ENCODE results near the gene ANKRD65. TPM values are rescaled to one million over a fixed set of nuclear protein-coding genes. Genes with fewer than 3 reads are reported as not detected.

Gene ANKRD65
- total and polyA plus RNA-seq, 8 donors = 2.3 to 41.8 (median 14.0) TPM

DNA sequence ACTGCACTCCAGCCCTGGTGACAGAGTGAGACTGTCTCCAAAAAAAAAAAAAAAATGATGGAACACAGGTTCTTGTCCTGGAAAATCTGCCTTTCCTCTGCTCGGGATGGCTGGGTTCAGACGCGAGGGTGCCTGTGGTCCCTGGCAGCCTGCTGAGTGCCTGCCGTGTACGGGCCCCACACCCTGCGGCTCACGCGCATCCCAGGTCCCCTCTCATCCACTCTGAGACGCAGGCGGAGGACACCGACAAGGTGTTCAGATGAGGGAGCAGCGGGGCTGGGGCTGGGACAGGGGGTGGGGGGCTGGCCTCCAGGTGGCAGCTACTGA lies 4.3 kb upstream of the ANKRD65 start:
- H3K9me3 ChIP-seq = no peaks in the 10 kb centered on the region
- FAIRE-seq = no peak
- DNase-seq = no peak
- H3K27ac ChIP-seq = no peak overlapping the region
- no peaks in the 10 kb centered on the region for H3K27me3 ChIP-seq
- no peak for ATAC-seq
- 88 to 91% methylated on average over 12 of the region's 12 CpGs for WGBS, 2 donors
- H3K4me1 ChIP-seq = peaks cover 9 to 13% (median 12%) of the 10 kb centered on the region in 3 donors
- intact Hi-C loops (cut with DNase I) = no loop called here
- H3K4me3 ChIP-seq = no peak overlapping the region
- no peaks in the 10 kb centered on the region for H3K36me3 ChIP-seq
- TF ChIP-seq, protein P1, sequence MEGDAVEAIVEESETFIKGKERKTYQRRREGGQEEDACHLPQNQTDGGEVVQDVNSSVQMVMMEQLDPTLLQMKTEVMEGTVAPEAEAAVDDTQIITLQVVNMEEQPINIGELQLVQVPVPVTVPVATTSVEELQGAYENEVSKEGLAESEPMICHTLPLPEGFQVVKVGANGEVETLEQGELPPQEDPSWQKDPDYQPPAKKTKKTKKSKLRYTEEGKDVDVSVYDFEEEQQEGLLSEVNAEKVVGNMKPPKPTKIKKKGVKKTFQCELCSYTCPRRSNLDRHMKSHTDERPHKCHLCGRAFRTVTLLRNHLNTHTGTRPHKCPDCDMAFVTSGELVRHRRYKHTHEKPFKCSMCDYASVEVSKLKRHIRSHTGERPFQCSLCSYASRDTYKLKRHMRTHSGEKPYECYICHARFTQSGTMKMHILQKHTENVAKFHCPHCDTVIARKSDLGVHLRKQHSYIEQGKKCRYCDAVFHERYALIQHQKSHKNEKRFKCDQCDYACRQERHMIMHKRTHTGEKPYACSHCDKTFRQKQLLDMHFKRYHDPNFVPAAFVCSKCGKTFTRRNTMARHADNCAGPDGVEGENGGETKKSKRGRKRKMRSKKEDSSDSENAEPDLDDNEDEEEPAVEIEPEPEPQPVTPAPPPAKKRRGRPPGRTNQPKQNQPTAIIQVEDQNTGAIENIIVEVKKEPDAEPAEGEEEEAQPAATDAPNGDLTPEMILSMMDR (IDR thresholded peaks at IDR 0.05) = no peak

DNA sequence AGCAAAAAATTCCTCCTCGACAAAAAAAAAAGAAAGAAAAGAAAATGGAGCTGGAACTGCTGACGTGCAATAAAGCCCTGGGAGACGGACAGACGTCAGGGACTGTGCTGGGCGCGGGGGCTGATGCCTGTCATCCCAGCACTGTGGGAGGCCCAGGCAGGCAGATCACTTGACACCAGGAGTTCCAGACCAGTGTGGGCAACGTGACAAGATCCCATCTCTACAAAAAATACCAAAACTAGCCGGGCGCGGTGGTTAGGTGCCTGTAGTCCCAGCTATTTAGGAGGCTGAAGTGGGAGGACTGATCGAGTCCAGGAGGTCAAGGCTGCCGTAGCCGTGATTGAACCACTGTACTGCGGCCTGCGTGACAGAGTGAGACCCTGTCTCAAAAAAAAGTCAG lies 3.6 kb upstream of the ANKRD65 start:
- Histone ChIP-seq H3K4me3 (no peak overlapping the region), H3K27me3 (no peaks in the 10 kb centered on the region), H3K4me1 (peaks cover 3 to 8% (median 6%) of the 10 kb centered on the region in 3 donors), H3K9me3 (no peaks in the 10 kb centered on the region), H3K27ac (no peak overlapping the region), H3K36me3 (no peaks in the 10 kb centered on the region)
- intact Hi-C loops (cut with DNase I) = no loop called here
- ATAC-seq (no peak), DNase-seq (peak in 1 of 6 donors; percentile 17), FAIRE-seq (no peak)
- 88 to 90% methylated on average over 15 of the region's 15 CpGs for whole genome bisulfite sequencing, 2 donors
- TF ChIP-seq, protein P1 (IDR thresholded peaks at IDR 0.05) = no peak

DNA sequence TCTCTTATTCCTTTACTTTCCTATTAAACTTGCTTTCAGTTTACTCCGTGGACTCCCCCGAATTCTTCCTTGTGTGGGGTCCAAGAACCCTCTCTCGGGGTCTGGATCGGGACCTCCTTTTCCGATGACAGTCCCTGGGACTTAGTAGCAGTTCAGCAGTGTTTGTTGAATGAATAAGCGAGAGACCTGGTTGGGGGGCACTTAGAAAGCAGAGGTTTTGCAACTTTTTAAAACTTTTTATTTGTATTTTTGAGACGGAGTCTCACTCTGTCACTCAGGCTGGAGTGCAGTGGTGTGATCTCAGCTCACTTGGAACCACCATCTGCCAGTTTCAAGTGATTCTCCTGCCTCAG lies 2.1 kb upstream of the ANKRD65 start:
- ATAC-seq (no peak), FAIRE-seq (no peak), DNase-seq (no peak)
- Histone ChIP-seq H3K27me3 (no peaks in the 10 kb centered on the region), H3K4me3 (no peak overlapping the region), H3K36me3 (no peaks in the 10 kb centered on the region), H3K9me3 (no peaks in the 10 kb centered on the region), H3K27ac (no peak overlapping the region), H3K4me1 (peaks cover 0 to 11% (median 2%) of the 10 kb centered on the region in 3 donors)
- TF ChIP-seq, protein P1 (IDR thresholded peaks at IDR 0.05) = no peak
- WGBS, 2 donors = 87 to 93% methylated on average over 7 of the region's 7 CpGs
- intact Hi-C loops (cut with DNase I) = no loop called here

DNA sequence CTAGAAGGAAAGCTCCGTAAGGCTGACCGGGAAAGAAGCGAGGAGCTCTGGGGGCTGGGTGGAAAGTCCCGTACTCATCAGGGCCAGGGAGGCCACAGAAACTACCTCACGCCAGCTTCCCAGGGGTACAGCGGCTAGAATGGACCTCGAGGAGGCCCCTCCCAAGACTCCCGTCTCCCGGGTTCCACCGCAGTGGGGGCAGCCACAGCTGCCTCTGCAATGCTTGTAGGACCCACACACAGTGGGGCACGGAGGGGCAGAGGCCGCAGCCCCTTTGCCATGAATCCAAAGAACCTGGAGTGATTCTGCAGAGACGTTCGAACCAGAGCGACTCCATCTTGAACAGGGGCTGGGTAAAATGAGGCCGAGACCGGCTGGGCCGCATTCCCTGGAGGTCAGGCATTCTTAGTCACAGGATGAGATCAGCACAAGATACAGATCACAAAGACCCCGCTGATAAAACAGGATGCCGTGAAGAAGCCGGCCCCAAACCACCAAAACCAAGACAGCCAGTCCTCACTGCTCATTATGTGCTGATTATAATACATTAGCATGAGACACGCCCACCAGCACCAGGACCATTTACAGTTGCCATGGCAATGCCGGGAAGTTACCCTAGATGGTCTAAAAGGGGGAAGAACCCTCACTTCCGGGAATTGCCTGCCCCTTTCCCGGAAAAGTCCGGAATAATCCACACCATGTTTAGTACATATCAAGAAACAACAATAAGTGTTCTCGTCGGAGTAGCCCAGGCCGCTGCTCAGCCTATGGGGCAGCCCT lies 1.6 kb upstream of the ANKRD65 start:
- TF ChIP-seq, protein P1 (IDR thresholded peaks at IDR 0.05) = no peak
- Histone ChIP-seq H3K4me1 (peaks cover 0 to 14% (median 4%) of the 10 kb centered on the region in 3 donors), H3K9me3 (no peaks in the 10 kb centered on the region), H3K27ac (no peak overlapping the region), H3K4me3 (no peak overlapping the region), H3K36me3 (no peaks in the 10 kb centered on the region), H3K27me3 (no peaks in the 10 kb centered on the region)
- ATAC-seq (no peak), DNase-seq (peak in 2 of 6 donors; percentile 12 to 53), FAIRE-seq (no peak)
- intact Hi-C loops (cut with DNase I) = no loop called here
- 79% methylated on average over 29 of the region's 29 CpGs for WGBS, 2 donors

DNA sequence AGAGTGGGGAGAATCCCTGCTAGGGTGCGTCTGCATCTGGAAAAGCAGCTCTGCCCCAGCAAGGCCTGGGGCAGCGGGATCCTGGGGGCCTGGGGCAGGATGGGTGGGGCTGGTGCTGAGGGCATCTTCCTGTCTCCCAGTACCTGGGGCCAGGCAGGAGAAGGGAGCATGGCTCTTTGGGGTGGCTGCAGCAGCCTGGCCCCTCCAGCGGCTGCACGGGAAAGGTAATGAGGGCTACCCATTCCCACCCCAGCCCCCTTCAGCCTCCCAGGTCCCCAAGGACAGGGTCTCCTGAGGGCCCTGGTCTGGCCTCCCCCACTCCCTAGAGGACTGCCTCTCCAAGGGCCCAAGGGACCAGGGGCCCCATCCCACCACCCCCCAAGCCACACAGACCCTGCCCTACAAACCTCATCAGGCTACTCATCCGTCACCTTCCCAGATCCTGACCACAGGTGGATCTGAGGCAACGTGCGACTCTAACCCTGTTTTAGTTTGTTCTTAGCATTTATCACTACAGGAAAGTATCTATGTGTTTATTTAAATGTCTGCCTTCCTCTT lies 910 bp upstream of the ANKRD65 start:
- WGBS, 2 donors = 93% methylated on average over 7 of the region's 7 CpGs
- DNase-seq (peak in 2 of 6 donors; percentile 28 to 49), ATAC-seq (no peak), FAIRE-seq (no peak)
- no peak overlapping the region for H3K4me3 ChIP-seq
- H3K36me3 ChIP-seq = no peaks in the 10 kb centered on the region
- intact Hi-C loops (cut with DNase I) = no loop called here
- peaks cover 0 to 14% (median 4%) of the 10 kb centered on the region in 3 donors for H3K4me1 ChIP-seq
- TF ChIP-seq, protein P1 (IDR thresholded peaks at IDR 0.05) = no peak
- H3K27ac ChIP-seq = peak overlapping the region in 2 of 4 donors; percentile 68 to 69
- no peaks in the 10 kb centered on the region for H3K9me3 ChIP-seq
- no peaks in the 10 kb centered on the region for H3K27me3 ChIP-seq
